NCI-H226 (cell line): Measurements from ENCODE around the gene TAPT1.

Experiments used
- DNase-seq: peaks from one replicate; pipeline ENCODE4 v3.0.0-alpha.2; 2015

The TAPT1 gene

DNA sequence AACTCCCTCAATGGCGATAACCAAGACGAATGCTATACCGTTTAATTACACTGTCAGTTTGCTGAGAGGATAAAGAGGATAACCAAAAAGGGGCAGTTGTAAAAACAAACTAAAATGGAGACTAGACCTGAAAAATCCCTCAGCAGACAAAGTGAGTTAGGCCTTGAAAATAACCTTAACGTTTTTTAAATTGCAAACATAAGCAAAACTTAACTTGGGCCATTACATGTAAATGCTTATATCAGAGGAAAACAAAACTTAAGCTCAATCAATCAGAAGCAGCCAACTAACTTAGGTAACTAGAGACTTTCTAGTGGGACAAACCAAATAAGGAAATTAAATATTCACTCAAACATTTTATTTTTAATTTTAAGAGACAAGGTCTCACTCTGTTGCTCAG is 17.0 kb upstream of the TAPT1 start:
- DNase-seq: no peak

GRCh38 chr4:16240300-16240699 is 14.0 kb upstream of the TAPT1 start:
- no peak for DNase-seq

- no peak for DNase-seq
These were observed 12.8 kb upstream of the TAPT1 start for GRCh38 chr4:16239086-16239485.

DNA sequence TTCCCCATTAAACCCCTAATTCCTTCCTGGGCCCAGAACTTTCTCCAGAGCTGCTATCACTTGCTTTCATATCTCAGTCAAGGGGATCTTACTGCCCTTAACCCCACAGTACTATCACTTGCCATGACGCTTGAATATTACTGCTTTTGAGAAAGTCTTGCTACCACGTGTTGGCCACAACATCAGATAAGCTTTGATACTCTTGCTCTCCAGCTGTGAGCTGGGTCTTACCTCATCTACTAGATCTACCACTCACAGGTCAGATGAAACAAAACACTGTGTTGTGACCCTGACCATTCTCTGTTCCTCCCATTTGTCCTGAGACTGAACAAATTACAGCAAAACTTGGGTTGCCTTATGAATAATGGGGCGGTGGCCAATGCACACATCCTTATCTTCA is 12.1 kb upstream of the TAPT1 start:
- no peak for DNase-seq

- no peak for DNase-seq
These were observed 11.4 kb upstream of the TAPT1 start for GRCh38 chr4:16237715-16238114.

- DNase-seq: no peak
These were observed 10.2 kb upstream of the TAPT1 start for GRCh38 chr4:16236402-16237023.

GRCh38 chr4:16235209-16235608 is 8.9 kb upstream of the TAPT1 start:
- no peak for DNase-seq

DNA sequence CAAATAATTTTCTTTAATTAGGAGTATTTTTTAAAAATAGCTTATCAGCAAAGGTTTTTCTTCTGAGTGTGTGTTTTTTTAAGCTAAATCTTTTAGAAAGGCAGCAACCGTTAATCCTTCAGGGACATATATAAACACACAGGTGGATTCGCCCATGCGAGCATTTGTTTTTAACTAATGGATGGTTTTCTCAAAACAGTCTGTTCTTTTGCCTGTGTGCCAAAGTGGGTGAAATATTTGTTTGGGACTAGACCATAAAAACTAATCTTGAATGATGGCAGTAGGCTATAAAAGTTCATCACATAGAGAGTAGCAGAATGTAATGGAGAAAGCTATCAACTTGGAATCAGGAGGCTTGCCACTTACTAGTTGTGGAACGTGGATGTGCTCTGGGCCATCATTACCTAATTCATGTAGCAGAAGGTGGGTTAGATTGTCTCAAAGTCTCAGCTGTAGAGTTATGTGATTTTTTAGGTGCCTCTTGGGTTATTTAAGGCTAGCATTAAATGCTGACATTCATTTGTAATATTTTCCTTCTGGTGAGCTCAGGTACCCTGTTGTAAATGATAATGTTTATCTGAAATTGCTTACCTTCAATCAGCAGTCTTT is 7.4 kb upstream of the TAPT1 start:
- DNase-seq: no peak

DNA sequence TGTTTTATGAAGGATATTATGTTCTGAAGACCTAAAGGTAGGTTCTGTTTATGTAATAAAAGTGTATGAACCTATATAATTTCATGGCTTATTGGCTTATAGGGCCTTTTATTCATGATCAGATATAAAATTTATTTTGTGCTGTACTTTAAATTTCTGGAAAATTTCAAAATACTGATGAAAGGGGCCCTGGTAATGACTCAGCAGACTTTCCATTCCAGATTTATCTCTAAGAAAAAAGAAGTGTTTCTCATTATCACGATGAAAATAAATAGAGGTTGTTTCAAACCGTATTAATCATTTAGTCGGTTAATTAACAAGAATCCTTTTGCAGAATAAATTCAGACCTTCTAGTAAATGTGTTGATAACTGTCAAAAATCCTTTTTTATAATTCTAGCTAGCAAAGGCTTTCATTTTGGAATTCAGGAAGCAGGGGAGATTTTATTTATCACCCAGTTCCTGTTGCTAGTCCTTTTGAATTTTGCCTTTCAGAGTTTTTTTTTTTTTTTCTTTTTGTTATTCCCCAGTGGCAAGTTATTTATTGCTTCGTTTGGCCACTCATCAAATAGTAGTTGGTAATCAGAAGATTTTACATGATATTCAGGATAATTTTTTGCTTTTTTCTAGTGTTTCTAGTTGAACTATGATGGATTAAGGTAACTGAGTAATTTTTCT is 5.4 kb upstream of the TAPT1 start:
- DNase-seq: no peak

DNA sequence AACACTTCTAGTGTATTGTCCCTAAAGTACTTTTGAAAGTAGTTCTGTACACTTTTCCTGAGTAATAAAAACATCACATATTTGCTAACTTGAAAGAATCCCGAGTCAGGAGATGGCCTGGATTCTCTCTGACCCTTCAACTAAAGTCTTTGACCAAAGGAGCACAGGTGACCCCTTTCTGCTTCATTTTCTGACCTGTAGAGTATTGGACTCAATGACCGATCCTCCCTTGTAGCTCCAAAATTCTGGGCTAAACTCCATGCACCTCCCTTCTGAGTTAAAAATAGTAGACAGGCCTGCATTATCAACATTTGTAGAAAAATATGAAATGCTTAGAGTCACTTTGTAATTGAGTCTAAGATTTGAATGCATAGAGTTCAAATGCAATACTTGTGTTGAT is 4.0 kb upstream of the TAPT1 start:
- DNase-seq: no peak

- no peak for DNase-seq
These were observed 3.3 kb upstream of the TAPT1 start for GRCh38 chr4:16229604-16230003.

- DNase-seq: no peak
These were observed 1.2 kb upstream of the TAPT1 start for GRCh38 chr4:16227462-16227868.

- no peak for DNase-seq
These were observed 668 bp upstream of the TAPT1 start for GRCh38 chr4:16226816-16227461.

DNA sequence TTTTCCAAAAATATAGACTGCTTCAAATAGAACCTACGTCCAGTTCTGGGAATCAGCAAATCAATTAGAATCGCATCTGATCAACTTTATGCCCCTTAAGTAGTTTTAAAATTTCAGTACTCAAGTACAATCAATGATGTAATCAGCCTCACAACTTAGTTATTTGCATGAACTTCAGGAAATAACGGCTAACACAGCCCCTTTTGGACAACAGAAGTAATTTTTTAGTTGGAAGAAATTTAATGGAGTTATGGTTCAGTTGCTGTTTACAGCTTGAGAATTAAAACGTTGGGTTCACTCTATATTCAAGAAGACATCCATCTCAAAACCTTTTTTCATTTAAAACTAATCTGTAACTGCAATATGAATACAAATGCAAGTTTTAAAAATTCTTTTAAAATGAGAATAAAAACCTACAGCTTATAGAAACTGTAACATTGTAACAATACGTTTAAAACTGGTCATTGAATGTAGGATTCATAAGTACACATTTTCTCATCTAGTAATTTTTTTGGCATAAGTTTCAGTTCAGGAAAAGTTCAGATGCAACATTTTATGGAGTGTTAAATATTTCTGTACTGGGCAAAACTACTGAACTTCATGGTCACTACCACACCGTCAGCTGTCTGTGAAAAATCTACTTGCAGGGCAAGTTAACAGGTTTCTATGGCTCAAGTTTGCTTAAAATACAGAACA is 956 bp downstream of the TAPT1 start:
- no peak for DNase-seq

DNA sequence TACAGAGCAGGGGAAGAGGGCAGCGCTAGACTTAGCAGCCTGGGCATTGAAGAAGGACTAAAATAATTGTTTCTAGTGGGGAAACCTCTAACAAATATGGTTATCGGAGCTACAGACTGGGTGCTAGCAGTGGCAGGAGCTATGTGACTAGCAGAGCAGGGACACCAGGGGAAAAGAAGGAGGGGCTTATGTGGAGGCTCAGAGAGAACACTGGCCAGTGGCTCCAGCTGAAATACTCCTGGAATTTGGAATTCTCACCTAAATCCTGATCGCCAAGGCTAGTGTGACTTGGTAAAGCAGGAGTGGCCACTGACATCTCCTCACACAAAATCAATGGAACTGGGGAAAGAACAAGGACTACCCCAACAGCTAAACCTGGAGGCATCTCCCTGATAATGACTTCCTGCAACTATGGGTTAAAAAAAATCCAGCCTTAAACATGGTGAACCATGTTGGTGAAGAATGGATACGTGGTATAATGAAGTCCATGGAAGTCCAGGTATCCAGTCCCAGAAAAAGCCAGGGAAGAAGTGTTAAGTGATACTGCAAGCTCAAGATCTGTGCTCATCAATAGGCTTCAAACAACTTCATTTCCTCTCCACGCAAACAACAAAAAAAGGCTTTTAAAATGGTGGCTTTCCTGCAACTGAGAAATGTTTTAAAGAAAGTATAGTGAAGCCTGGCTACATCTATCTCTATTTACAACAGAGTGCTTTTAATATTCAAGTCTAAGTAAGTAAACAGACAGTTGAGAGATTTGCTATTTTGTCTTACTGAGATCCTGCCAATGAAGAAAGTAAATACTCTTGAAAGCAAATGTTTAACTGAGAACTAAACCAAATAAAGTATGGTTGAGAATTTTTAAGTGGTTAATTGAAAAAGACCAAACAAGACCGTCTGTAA is 1.8 kb downstream of the TAPT1 start:
- no peak for DNase-seq

- no peak for DNase-seq
These were observed 3.2 kb downstream of the TAPT1 start for GRCh38 chr4:16222957-16223527.

- DNase-seq: no peak
These were observed 7.3 kb downstream of the TAPT1 start for GRCh38 chr4:16218950-16219349.

DNA sequence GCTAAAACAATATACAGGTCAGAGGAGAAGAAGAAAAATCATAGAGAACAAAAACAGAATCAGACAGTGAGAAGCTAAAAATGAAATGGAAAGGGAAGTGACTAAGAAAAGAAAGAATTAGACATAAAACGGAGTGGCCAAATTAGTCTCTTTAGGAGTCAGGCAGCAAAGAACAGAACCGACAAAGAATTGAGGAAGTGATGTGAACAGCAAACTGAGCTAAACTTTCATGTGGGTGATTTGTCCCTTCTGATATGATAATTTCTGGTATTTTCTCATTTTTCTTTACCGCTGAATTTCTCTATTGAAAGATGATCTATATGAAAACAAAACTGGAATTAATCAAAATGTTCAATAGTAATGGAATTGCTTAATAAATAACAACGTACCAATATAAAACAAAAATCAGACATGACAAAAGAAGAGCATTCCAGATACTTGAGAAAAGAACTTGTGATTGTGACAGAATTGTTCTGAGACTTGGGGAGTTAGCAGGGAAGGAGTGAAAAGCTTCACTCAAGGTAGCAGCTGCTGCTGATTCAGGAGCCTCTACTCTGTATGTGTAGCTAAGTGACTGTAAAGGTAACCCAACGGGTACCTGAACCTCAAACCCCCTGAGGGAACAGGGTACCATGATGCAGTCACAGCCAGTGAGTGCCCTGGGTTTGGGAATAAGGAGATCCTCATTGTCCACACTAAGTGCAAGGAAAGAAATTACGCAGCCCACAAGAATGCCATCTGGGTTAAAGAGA is 8.8 kb downstream of the TAPT1 start:
- no peak for DNase-seq

DNA sequence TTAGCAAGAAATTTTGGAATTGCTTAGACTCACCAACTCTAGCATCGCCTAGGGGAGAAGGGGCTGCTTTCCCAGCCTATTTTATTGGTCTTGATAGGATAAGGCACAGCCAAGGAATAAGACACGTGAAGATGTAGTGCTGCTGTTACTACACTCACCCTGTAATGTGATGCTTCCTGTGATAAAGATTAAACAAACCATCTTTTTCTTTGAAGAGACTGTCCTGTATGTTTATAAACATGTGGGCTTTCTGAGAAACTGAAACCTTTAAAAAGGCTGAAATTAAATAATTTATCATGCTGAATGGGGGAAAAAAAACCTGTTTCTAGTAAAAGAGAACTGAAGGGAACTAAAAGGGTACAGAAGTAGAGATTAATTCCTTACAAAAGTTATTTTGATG is 13.2 kb downstream of the TAPT1 start:
- no peak for DNase-seq

DNA sequence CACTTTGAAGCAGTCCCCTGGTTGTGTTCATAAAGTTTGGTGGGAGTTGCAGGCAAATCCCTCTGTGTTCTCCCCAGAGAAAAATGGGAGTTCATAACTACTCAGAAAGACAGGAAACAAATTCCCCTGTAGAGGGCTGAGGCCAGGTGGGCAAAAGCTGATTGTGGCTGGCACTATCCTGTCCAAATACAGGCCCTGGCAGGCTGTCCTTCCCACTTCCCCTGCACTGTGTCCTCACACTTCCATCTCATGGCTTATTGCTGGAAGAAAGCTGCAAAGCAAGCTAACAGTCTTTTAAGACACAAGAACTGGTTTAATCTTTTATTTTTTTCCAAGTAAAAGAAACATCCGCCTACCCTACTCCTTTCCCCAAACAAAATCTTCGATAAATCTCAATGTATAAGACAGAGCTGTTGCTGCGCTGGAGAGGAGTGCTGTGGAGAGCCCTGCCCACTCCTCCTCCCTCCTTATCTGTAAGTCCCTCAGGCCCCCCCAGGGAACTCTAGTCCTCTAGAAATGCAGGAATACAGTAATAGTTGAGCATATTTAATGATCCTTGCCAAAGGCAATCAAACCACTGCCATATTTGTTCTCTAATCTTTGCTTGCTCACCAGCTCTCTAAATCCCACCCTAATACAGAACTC is 14.0 kb downstream of the TAPT1 start:
- no peak for DNase-seq

DNA sequence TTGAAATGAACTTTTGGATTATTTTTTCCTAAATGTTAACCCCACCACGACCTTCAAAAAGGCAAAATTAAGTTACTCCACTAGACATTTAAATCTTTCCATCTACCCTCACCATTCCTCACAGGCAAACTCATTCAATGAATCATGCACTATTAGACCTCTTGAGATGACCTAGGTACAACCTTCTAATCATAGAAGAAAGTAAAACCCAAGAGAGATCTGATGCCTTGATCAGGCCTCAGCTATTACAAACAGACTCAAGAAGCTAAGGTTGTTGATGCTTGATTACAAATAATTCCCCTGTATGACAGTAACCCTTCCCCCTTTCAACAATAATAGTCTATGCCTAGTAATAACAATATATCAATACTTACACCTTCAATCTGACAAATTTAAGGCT is 18.9 kb downstream of the TAPT1 start:
- no peak for DNase-seq
